GM12878 (cell line): ENCODE results near the gene RUSC1. TPM values are rescaled to one million over a fixed set of nuclear protein-coding genes. Genes with fewer than 3 reads are reported as not detected.

ENCODE experiments used
- ATAC-seq: fragments of 200-7000 bp; cut with Tn5 transposase; 3 replicates; pipeline ENCODE4 v1.9.1; 2020; ENCODE audit warnings: mild to moderate bottlenecking, moderate library complexity
- BruUV-seq: library from RNA; stranded (reverse); fragments of 400-500 nt; replicated peaks from 2 replicates; lab custom pipeline; 2021; lab: Mats Ljungman, UMichigan
- CTCF ChIA-PET: fragments of 300-600 bp; sonication (Branson Sonifier 250); formaldehyde crosslinking; extraction: SDS; loops from one replicate; lab custom pipeline; 2021; ENCODE audit warnings: inconsistent platforms; lab: Yijun Ruan, JAX
- POLR2A ChIA-PET: fragments of 350-600 bp; formaldehyde crosslinking; extraction: SDS; loops from one replicate; lab custom pipeline; 2021; ENCODE audit warnings: inconsistent platforms; lab: Charles Lee
- RAD21 ChIA-PET: fragments of 300-600 bp; sonication (Branson Sonifier 250); formaldehyde crosslinking; loops from one replicate; lab custom pipeline; 2023; ENCODE audit warnings: antibody characterized with exemption; ENCODE audit not compliant: unreplicated experiment; lab: Charles Lee
- SMC1A ChIA-PET: fragments of 300-600 bp; sonication (Branson Sonifier 250); formaldehyde crosslinking; loops from one replicate; lab custom pipeline; 2023; ENCODE audit not compliant: unreplicated experiment, uncharacterized antibody; lab: Charles Lee
- DNase-seq: peaks from one replicate; pipeline ENCODE4 v3.0.0-alpha.2; 2011; ENCODE audit warnings: low read depth, low spot score
- FAIRE-seq: peaks from 3 replicates; lab custom pipeline; 2011; peaks lifted over from hg19 to GRCh38; lab: Jason Lieb, UNC
- H2AFZ ChIP-seq: 2 replicates; pipeline ENCODE4 v1.6.0; 2011; ENCODE audit warnings: low read depth, low read length, control low read depth; ENCODE audit not compliant: control insufficient read depth
- H3K27ac ChIP-seq: 2 replicates; pipeline ENCODE4 v1.5.1; 2011; ENCODE audit warnings: control low read depth; ENCODE audit not compliant: control insufficient read depth, insufficient read depth
- H3K27me3 ChIP-seq, 2 experiments: replicated peaks in 1 of 2; 2 replicates each; pipeline versions ENCODE4 v1.6.0 to v1.6.1; 2011; ENCODE audit warnings: low read length in 1 of 2; ENCODE audit not compliant: control insufficient read depth in 2 of 2, insufficient read depth in 2 of 2
- H3K36me3 ChIP-seq, 2 experiments: 2 replicates each; pipeline ENCODE4 v1.5.1; 2011; ENCODE audit warnings: low read length in 1 of 2; ENCODE audit not compliant: control insufficient read depth in 2 of 2, insufficient read depth in 2 of 2
- H3K4me1 ChIP-seq: 2 replicates; pipeline ENCODE4 v1.6.1; 2011; ENCODE audit warnings: mild to moderate bottlenecking, low read length, moderate library complexity, mixed read lengths; ENCODE audit not compliant: control insufficient read depth, insufficient read depth
- H3K4me2 ChIP-seq: 2 replicates; pipeline ENCODE4 v1.6.0; 2011; ENCODE audit warnings: control low read depth; ENCODE audit not compliant: control insufficient read depth, insufficient read depth
- H3K4me3 ChIP-seq: fragments of 200-600 bp; sonication (generic); 2 replicates; pipeline ENCODE4 v1.5.1; 2016
- H3K79me2 ChIP-seq: 2 replicates; pipeline ENCODE4 v1.6.0; 2011; ENCODE audit warnings: low read length; ENCODE audit not compliant: control insufficient read depth, insufficient read depth
- H3K9ac ChIP-seq: 2 replicates; pipeline ENCODE4 v1.8.0; 2011; ENCODE audit warnings: low read length, control low read depth, mixed read lengths; ENCODE audit not compliant: control insufficient read depth, insufficient read depth
- H3K9me3 ChIP-seq: replicated peaks from 3 replicates; pipeline ENCODE4 v1.5.1; 2011; ENCODE audit warnings: mild to moderate bottlenecking, low read length; ENCODE audit not compliant: control insufficient read depth, insufficient read depth
- H4K20me1 ChIP-seq: 2 replicates; pipeline ENCODE4 v1.6.0; 2011; ENCODE audit not compliant: control insufficient read depth, insufficient read depth
- BCLAF1 ChIP-seq: fragments of 450-650 bp; IDR thresholded peaks from 2 replicates; pipeline ENCODE4 v1.6.1; 2017; ENCODE audit warnings: antibody characterized with exemption, mild to moderate bottlenecking, moderate library complexity
- BRCA1 ChIP-seq: IDR thresholded peaks from 2 replicates; pipeline ENCODE4 v1.6.1; 2011; ENCODE audit warnings: low read depth, low read length, improper control_type of control experiment
- CBX5 ChIP-seq: sonication (generic); IDR thresholded peaks from 2 replicates; pipeline ENCODE4 v1.6.1; 2016; ENCODE audit warnings: low read depth, moderate library complexity, mild to moderate bottlenecking, inconsistent platforms
- CREB1 ChIP-seq: IDR thresholded peaks from 2 replicates; pipeline ENCODE4 v1.6.1; 2012; ENCODE audit warnings: low read depth, mild to moderate bottlenecking, inconsistent platforms
- E2F4 ChIP-seq: IDR thresholded peaks from 2 replicates; pipeline ENCODE4 v1.6.1; 2012; ENCODE audit warnings: low read depth, low read length, improper control_type of control experiment
- HDAC2 ChIP-seq: fragments of 200-600 bp; sonication (generic); IDR thresholded peaks from 2 replicates; pipeline ENCODE4 v1.6.1; 2017
- HDGF ChIP-seq: fragments of 450-650 bp; IDR thresholded peaks from 2 replicates; pipeline ENCODE4 v1.6.1; 2016; ENCODE audit warnings: antibody characterized with exemption
- MLLT1 ChIP-seq: fragments of 450-650 bp; IDR thresholded peaks from 2 replicates; pipeline ENCODE4 v1.6.1; 2016; ENCODE audit warnings: mild to moderate bottlenecking
- NBN ChIP-seq: fragments of 450-650 bp; IDR thresholded peaks from 2 replicates; pipeline ENCODE4 v1.6.1; 2016
- TCF12 ChIP-seq: IDR thresholded peaks from 2 replicates; pipeline ENCODE4 v1.6.1; 2011; ENCODE audit warnings: low read depth, mild to moderate bottlenecking, low read length
- ZNF384 ChIP-seq: IDR thresholded peaks from 2 replicates; pipeline ENCODE4 v1.6.1; 2012; ENCODE audit warnings: low read depth, mild to moderate bottlenecking, low read length, improper control_type of control experiment, borderline replicate concordance
- ZNF592 ChIP-seq: fragments of 450-650 bp; IDR thresholded peaks from 2 replicates; pipeline ENCODE4 v1.6.1; 2017; ENCODE audit warnings: mild to moderate bottlenecking, moderate library complexity
- WGBS: methylation state at CpG from one replicate; pipeline ENCODE4 v1.1.6; 2016; ENCODE audit warnings: low lambda C conversion rate; ENCODE audit not compliant: insufficient replicate concordance, insufficient coverage; ENCODE audit errors: missing lambda C conversion rate; 5-methylcytosine and 5-hydroxymethylcytosine counted together
- in situ Hi-C: fragments of 300-500 bp; cut with MboI; formaldehyde crosslinking; loops from 9 replicates; pipeline ENCODE4 v1.14.3; 2018; ENCODE audit warnings: mixed read lengths
- intact Hi-C: fragments of 100-400 bp; cut with micrococcal nuclease; formaldehyde crosslinking; loops from one replicate; pipeline ENCODE4 v1.14.2; 2022; ENCODE audit not compliant: unreplicated experiment
- polyA plus RNA-seq, 11 experiments: library from polyadenylated mRNA; depleted of rRNA in 4 of 11; unstranded in 6 of 11; stranded (reverse) in 5 of 11; fragments of >200 nt; fragmentation: Nextera tagmentation in 4 of 11; fragmentation: Illumina TruSeq in 1 of 11; extraction: Ambion mirVana in 4 of 11; extraction: Trizol in 1 of 11; gene quantifications; 1 replicate in 1 of 11; 2 replicates in 10 of 11; pipeline versions ENCODE4 v1.2.1 to v1.2.3, GENCODE V29; 2011 to 2016; ENCODE audit warnings: inconsistent platforms in 2 of 11, missing spikeins in 2 of 11, low read depth in 1 of 11
- total RNA-seq, 4 experiments: library from RNA; depleted of rRNA in 3 of 4; stranded (reverse); fragments of >200 nt in 3 of 4; fragmentation: Illumina TruSeq in 1 of 4; extraction: Trizol in 1 of 4; gene quantifications; 2 replicates each; pipeline versions ENCODE4 v1.2.1 to v1.2.3, GENCODE V29; 2013 to 2021

RUSC1 gene
- total and polyA plus RNA-seq, 10 of the 15 experiments (the other 5 are each of a cell fraction or from before 2014, with no cell fraction given), result 1.1 to 23.7 (median 12.3) TPM

GRCh38 chr1:155272466-155273342, 48.0 kb upstream of the RUSC1 start:
- peak; percentile 66 for ATAC-seq
- in situ Hi-C loops (no loop called here), intact Hi-C loops (loop anchor here (2.0 kb wide), 1 partner anchor 36 kb away; the partner anchor contains the start of gene FDPS)
- BruUV-seq, result TSS peak; percentile 88
- Histone ChIP-seq H3K9me3 (no peaks in the 10 kb centered on the region), H3K27me3 (no peaks in the 10 kb centered on the region), H3K79me2 (peaks cover 30% of the 10 kb centered on the region), H2AFZ (peak overlapping the region; percentile 100), H3K27ac (peak overlapping the region; percentile 86), H3K9ac (peak overlapping the region; percentile 79), H3K4me2 (peak overlapping the region; percentile 97), H3K4me3 (peak overlapping the region; percentile 83), H4K20me1 (no peaks in the 10 kb centered on the region), H3K4me1 (peaks cover 10% of the 10 kb centered on the region), H3K36me3 (peaks cover 23% of the 10 kb centered on the region in 2 experiments)
- ChIA-PET CTCF (interaction anchor here (0.5 to 8.6 kb wide), 9 partner anchors 9 to 455 kb away, joined by 3 to 80 read pairs (median 3); partner anchors contain the start of genes KRTCAP2, RUSC1 and SCAMP3), SMC1A (interaction anchor here (0.8 to 3.3 kb wide), 7 partner anchors 9 to 52 kb away, joined by 3 to 17 read pairs (median 5); no protein-coding TSS in a partner anchor), RAD21 (interaction anchor here (1.0 to 3.0 kb wide), 10 partner anchors 11 to 232 kb away, joined by 3 to 13 read pairs (median 6); partner anchors contain the start of gene FDPS), POLR2A (interaction anchor here (0.7 to 4.5 kb wide), 13 partner anchors 9 to 908 kb away, joined by 3 to 41 read pairs (median 5); partner anchors contain the start of genes FDPS, KRTCAP2, SCAMP3 and TRIM46)
- 6% methylated on average over 22 of the region's 44 CpGs for WGBS
- FAIRE-seq, result no peak
- no peak for DNase-seq
- TF ChIP-seq MLLT1 (0 out of 2 replicates have a peak, but pooled peaks have one; percentile 28), CREB1 (no peak), E2F4 (no peak), BRCA1 (no peak), HDGF (0 out of 2 replicates have a peak, but pooled peaks have one; percentile 31), HDAC2 (no peak), ZNF592 (no peak), TCF12 (no peak), NBN (no peak), CBX5 (no peak), ZNF384 (no peak), BCLAF1 (no peak)
